ENCODE measurements around the gene PARD3. TPM values are rescaled to one million over a fixed set of nuclear protein-coding genes. Genes with fewer than 3 reads are reported as not detected.

Gene PARD3
- total RNA-seq, 1 experiment from 2014 or later, result 46.3 TPM

GRCh38 chr10:34247560-34247959 lies 567.5 kb downstream of the PARD3 start:
- Histone ChIP-seq H3K79me2 (ENCODE audit: insufficient read depth, low read length) (no peaks in the 10 kb centered on the region), H3K9ac (ENCODE audit: low read length) (no peak overlapping the region), H3K27ac (ENCODE audit: low read depth, low read length) (no peak overlapping the region), H3K4me2 (ENCODE audit: low read length) (no peak overlapping the region), H4K20me1 (ENCODE audit: insufficient read depth) (no peaks in the 10 kb centered on the region), H3K4me3 (replicated peaks in 1 of 2; ENCODE audit: low read depth in 1 of 2, low read length in 2 of 2) (no peak overlapping the region), H3K9me2 (ENCODE audit: insufficient read depth) (no peaks in the 10 kb centered on the region), H3K4me1 (ENCODE audit: control insufficient read depth in 1 of 2, insufficient read depth in 2 of 2, low read length in 2 of 2) (peaks cover 5 to 10% of the 10 kb centered on the region in 2 experiments; a peak in 3 of 4 replicates), H3K27me3 (ENCODE audit: insufficient read depth, low read length) (no peaks in the 10 kb centered on the region), H3K36me3 (ENCODE audit: control insufficient read depth in 1 of 2, insufficient read depth in 2 of 2, low read length in 2 of 2) (no peaks in the 10 kb centered on the region), H2AFZ (ENCODE audit: low read depth, low read length, poor library complexity, severe bottlenecking) (no peak overlapping the region), H3K9me3 (ENCODE audit: control insufficient read depth in 1 of 2, insufficient read depth in 1 of 2, low read depth in 1 of 2, low read length in 2 of 2) (no peaks in the 10 kb centered on the region)
- intact Hi-C loops (cut with micrococcal nuclease), result no loop called here
- no TSS peak for BruUV-seq (replicated peaks)
- ChIA-PET CTCF (no interaction called here), RAD21 (ENCODE audit: low non-redundant PET in 1 of 2, low total read pairs in 2 of 2, uncharacterized antibody in 2 of 2, unreplicated experiment in 2 of 2) (no interaction called here), POLR2A (no interaction called here)
- no peak for DNase-seq (ENCODE audit: low read depth, low spot score)
- no peak for ATAC-seq
- TF ChIP-seq ATF3 (IDR thresholded peaks at IDR 0.05) (no peak), POLR2A (IDR thresholded peaks at IDR 0.05; ENCODE audit: borderline replicate concordance, extremely low read depth, insufficient read depth, insufficient read length) (no peak), JUND (IDR thresholded peaks at IDR 0.05) (no peak), REST (IDR thresholded peaks at IDR 0.05; ENCODE audit: low read depth) (no peak), RAD21 (IDR thresholded peaks at IDR 0.05; ENCODE audit: low read depth) (no peak), CTCF (IDR thresholded peaks at IDR 0.05 in 2 of 3, conservative IDR thresholded peaks at IDR 0.05 in 1 of 3; ENCODE audit: borderline replicate concordance in 1 of 3, insufficient read depth in 1 of 3, low read depth in 2 of 3, low read length in 2 of 3) (no peak), SP1 (IDR thresholded peaks at IDR 0.05; ENCODE audit: low read depth) (no peak)

Measured in HCT116 (cell line).